Hindlimb muscle (tissue), 1 donor: Measurements from ENCODE around the gene SLU7. TPM values are rescaled to one million over a fixed set of nuclear protein-coding genes. Genes with fewer than 3 reads are reported as not detected.

Source experiments
- DNase-seq: peaks from one replicate; pipeline ENCODE4 v3.0.0-alpha.2; 2013
- polyA plus RNA-seq: library from polyadenylated mRNA; unstranded; fragments of 120-200 nt; gene quantifications from one replicate; pipeline ENCODE4 v1.2.1, GENCODE V29; 2013; ENCODE audit not compliant: insufficient read length

The SLU7 gene
- polyA plus RNA-seq: 43.4 TPM

DNA sequence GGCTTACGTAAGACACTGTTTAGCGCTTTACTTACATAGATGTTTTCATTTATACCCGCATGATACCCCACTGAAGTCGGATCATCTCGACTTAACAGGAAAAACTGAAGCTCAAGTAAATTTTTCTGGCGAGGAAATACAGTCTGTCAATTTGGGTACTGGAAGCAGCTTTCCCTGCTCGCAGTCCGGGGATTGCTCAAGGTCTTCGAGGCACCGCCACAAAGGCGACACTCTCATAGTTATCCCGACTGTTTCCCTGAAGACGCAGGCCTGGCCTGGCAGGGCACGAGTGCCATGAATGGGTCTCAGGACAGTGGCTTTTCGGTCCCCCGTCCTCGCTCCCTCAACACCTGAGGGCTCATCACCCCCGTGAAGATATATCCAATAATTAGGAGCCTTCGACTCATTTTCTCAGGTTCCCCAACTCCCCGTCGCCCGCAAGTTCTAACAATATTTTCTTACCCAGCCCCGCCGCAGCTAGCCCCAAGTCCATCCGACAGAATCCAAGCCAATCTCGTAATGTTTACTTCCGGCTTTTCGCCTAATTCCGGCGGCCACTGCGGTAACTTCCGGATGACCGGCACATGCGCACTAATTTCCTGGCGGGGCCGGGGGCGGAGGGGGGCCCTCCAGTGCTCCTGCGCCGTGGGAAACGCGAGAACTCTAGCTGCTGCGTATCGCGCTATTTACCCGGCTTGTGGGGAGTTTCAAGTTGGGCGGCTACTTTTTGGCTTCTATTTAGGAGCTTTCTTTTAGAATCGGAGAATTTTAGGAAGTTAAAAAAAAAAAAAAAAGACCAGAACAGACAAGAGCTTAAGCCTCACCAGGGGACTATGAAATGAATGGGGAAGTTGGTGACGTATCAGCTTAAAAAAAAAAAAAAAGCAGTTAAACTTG, at the start of gene SLU7:
Gene SLU7 (minus strand): TSS at position 521 of the 897 bp plus-strand sequence. CDS start 3,787 bp downstream, outside the sequence.
- peak; percentile 97 for DNase-seq

- no peak for DNase-seq
Measured at GRCh38 chr5:160468363-160468975, 49.6 kb upstream of the SLU7 start.

DNA sequence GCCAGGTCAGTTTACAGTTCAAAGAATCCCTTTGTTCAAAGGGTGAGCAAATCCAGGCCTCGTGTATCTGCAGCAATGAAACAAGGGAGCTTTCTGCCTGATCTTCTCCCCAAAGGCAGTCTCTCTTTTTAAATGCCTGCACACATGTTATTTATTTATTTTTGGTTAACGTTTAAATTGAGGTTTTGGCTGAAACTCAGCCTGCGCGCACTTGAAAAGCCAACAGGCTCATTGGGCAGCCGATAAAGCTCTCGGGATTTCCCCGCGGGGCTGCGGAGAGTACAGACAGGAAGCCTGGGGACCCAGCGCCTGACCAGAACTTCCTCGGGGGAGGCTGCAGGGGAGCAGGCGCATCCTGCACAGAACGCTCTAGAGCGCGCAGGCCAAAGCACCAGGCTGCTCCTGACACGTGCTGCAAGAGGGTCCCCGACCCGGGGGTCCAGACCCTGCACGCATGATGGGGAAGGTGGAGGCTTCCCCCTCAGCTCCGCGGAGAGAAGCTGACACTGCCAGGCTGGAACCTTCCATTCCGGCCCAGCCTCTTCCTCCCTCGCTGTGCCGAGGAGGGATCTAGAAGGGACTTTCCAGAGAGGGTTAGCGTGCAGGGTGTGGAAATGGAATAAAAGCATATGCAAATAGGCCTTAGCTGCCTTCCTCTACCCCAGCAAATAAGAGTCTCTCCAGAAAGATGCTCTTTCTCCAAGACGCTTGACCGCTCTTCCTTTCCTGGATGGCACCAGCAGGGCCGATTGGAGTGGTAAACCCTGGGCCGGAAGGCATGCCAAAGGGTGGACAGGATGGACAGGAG, 48.9 kb upstream of the SLU7 start:
- peak; percentile 42 for DNase-seq

DNA sequence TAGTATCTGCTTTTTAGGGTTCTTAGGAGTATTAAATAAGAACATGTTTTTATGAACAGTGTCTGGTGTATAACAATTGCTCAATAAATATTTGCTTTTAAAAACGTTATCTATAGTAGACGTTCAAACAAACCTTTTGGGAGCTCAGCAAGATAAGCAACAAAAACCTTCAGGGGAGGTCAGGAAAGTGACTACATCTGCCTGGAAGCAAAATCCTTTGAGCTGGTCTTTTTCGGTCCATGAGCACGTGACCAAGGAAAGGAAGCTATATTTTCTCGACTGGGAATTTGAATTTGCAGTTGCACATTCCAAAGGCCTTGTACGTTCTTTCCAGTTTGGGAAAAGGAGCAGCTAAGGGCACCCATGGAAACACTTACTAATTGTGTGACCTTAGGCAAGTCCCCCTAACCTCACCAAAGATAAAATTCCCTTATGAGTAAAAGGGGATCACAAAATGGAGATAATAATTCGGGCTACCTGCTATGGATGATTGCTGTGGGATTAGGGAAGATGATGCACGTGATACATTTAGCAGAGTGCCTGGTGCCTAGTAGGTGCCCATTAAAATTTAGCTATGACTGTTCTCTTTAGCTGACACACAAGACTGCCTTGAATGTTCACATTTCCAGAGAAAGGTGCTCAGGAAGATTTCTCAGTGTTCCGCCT, 48.1 kb upstream of the SLU7 start:
- DNase-seq: no peak

DNA sequence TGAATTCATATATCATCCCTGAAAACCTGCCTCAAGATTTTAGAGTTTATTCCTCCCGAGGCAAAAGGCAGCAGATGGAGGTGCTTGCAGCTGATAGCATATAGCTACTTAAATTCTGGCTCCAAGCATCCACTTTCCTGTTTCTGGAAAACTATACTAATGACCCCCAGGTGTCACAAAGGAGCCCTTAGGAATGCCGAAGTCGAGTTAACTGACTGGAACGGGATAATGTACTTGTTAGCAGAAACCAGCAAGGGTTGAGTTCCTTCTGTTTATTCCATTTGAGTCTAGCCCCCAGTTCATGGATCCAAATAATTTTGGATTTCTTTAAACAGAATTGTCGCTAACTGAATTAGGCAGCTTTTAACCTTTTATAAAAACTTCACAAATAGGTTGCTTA, 47.2 kb upstream of the SLU7 start:
- DNase-seq: no peak

- no peak for DNase-seq
Measured at GRCh38 chr5:160464466-160464797, 45.6 kb upstream of the SLU7 start.

DNA sequence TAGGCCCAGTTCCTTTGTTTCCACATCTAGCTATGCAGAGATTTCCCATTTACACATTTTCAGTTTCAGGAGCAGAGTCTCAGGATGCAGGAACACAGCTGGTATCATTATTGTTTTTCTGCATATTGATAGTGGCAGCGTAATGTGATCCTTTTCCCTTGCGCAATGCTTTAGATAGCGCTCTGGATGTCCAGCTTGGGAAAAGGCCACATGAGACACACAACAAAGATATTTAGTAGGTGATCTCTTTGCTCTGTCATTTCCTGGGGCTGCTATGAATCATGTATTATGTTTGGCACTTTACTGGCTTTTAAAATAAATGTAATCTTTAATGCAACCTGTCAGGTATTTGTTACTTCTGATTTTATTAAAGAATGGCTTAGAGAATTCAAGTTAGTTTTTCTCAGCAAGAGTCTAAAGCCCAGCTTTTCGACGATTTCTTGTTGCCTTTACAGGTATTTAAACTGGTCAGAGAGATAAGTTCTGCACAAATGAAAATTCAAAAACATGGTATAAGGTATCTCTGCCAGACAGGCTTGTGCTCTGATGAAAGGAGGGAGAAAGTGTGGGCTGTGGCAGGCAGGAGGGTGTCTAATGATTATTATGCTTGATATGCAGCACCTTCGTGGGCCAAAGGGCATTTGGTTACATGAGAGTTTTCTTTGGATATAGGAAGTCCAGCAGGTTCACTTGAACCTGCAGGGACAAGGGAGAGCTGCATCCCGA, 45.0 kb upstream of the SLU7 start:
- DNase-seq: no peak

DNA sequence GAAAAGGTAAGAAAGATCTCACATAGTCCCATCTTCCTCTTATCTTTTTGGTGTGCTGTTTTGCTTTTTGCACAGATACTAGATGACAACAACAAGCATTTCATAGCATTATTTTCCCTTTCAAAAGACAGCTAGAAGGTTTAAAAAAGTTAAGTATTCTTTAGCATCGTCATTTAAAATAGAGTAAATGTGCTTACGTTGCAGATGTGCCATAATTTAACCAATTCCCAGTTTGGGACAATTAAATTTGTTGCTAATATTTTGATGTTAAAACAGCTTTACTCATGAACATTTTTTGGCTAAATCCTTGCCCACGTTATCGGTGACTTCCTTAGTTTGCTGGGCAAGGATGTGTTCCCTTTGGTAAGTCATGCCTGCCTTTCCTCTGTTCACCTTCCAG, 44.3 kb upstream of the SLU7 start:
- DNase-seq: no peak

GRCh38 chr5:160462167-160462566, 43.3 kb upstream of the SLU7 start:
- DNase-seq: no peak

- no peak for DNase-seq
Measured at GRCh38 chr5:160461378-160461777, 42.5 kb upstream of the SLU7 start.

- no peak for DNase-seq
Measured at GRCh38 chr5:160460377-160461049, 41.6 kb upstream of the SLU7 start.

DNA sequence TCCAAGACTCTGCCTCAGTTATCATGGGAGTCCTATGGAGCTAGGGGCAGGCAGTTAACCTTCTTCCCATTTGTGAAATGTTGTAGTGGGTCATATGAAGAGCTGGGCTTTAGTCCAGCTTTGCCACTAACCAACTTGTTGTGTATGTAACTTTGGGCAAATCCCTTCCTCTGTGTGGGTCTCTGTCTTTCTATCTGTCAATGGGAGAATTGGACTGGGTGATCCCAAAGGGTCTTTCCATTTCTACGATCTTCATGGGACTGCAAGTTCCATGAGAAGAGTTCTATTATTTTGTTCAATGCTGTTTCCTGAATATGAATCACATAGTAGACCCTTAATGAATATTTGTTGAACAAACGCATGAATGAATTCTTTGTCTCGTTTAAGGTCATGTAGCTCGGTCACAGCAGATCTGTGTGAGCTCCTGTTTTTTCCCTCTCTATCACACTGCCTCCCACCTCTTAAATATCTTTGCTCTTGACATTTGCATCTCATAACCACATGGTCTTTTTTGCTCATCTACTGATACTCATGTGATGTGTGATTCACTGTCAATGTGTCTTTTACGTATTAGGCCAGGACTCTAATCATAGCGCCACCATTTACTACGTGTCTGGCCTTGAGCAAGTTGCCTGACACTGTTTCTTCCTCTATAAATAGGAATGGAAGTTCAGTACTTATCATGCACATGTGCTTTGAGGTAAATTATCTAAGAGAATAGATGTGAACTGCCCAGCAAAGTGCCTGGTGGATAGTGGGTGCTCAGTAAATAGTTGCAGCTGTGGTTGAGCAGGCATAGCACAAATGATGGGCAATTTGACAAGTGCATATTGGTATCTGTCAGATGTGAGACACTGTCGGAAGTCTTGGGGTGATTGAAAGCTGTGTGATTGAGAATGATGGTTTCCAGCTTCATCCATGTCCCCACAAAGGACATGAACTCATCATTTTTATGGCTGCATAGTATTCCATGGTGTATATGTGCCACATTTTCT, 40.2 kb upstream of the SLU7 start:
- DNase-seq: no peak

GRCh38 chr5:160457252-160457651, 38.4 kb upstream of the SLU7 start:
- no peak for DNase-seq

DNA sequence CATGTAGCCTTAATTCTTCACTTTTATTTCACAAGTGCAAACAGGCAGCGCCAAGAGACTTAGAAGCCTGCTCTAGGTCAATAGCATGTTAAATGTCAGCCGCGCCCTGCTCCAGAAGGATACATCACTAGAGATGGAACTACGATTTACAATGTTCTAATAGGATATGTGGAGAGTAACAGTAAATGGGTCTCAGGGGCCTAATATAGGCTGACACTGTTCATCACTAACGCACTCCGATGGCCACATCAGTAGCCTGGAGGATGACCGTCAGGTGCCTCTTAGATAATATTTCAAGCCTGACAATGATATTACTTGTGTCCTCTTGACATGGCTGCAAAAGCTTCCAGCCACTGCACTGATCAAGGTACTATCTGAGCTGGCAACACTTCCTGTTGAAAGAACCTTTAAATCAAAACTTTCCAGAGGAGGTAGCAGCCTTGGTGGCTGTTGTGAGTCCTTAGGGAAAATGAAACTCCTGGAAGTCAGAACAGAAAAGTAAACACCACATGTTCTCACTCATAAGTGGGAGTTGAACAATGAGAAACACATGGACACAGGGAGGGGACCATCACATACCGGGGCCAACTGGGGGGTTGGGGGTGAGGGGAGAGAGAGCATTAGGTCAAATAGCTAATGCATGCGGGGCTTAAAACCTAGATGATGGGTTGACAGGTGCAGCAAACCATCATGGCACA, 37.7 kb upstream of the SLU7 start:
- DNase-seq: no peak

DNA sequence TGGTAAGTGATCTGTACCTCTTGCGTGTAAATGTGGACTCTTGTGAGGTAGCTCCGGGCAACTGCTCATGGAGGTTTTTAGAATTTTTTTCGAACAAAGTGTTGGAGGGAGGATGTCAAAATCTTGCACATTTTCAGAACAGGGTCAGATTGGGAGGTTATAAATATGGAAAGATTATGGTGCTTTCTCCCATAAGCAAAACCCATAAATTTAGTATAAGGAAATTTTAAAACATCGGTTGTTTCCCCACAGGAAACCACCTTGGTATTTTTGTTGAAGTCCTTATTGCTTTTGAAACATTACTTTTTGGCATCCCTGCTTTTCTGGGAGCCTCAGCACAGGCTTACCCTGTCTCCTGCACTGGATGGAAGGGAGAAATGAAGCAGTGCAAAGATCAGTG, 36.7 kb upstream of the SLU7 start:
- DNase-seq: no peak

DNA sequence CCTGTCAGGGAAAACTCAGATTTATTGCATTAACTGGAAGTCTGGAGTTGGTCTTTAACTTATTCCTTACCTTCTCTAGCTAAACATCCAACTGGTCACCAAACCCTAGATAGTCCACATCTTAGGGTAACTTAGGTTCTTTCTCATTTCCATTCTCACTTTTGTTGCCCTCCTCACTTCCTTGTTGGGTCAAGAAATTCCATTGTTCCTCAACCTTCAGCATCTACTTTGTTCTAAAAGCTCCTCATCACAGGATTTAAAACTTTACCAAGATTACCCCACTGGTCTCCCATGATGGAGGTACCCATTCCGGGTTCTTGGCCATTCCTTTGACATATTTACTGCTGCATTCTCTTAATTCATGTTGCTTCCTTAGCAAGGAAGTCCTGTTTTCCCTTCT, 34.9 kb upstream of the SLU7 start:
- no peak for DNase-seq

GRCh38 chr5:160452795-160453194, 33.9 kb upstream of the SLU7 start:
- DNase-seq: no peak

GRCh38 chr5:160452036-160452435, 33.2 kb upstream of the SLU7 start:
- DNase-seq: no peak

- no peak for DNase-seq
Measured at GRCh38 chr5:160451281-160451680, 32.4 kb upstream of the SLU7 start.
